A673 (cell line): ENCODE data around the gene IFT27. TPM values are rescaled to one million over a fixed set of nuclear protein-coding genes. Genes with fewer than 3 reads are reported as not detected.

ENCODE experiments used
- BruUV-seq: library from RNA; stranded (reverse); fragments of 400-500 nt; replicated peaks from 2 replicates; lab custom pipeline; 2021; lab: Mats Ljungman, UMichigan
- CTCF ChIA-PET: fragments of 300-600 bp; sonication (Branson Sonifier 250); formaldehyde crosslinking; loops from one replicate; lab custom pipeline; 2022; ENCODE audit warnings: antibody characterized with exemption; lab: Charles Lee
- POLR2A ChIA-PET: fragments of 300-600 bp; sonication (Branson Sonifier 250); formaldehyde crosslinking; loops from one replicate; lab custom pipeline; 2022; ENCODE audit warnings: antibody characterized with exemption; ENCODE audit not compliant: low non-redundant PET; lab: Charles Lee
- DNase-seq: peaks from one replicate; pipeline ENCODE4 v3.0.0-alpha.2; 2015; ENCODE audit warnings: low spot score
- H3K27ac ChIP-seq: fragments of 200-600 bp; sonication (generic); 2 replicates; pipeline ENCODE4 v1.5.1; 2016; ENCODE audit warnings: mixed run types, low read depth, mild to moderate bottlenecking, mixed read lengths, antibody characterized with exemption, low read length; ENCODE audit not compliant: poor library complexity, severe bottlenecking
- H3K27me3 ChIP-seq: fragments of 200-600 bp; sonication (generic); replicated peaks from 2 replicates; pipeline ENCODE4 v1.6.1; 2017; ENCODE audit warnings: mixed run types, low read depth, mild to moderate bottlenecking, mixed read lengths, antibody characterized with exemption, low read length; ENCODE audit not compliant: insufficient read depth, poor library complexity
- H3K36me3 ChIP-seq: fragments of 200-600 bp; sonication (generic); 2 replicates; pipeline ENCODE4 v1.6.1; 2016; ENCODE audit warnings: mixed run types, mild to moderate bottlenecking, mixed read lengths, antibody characterized with exemption, low read length; ENCODE audit not compliant: insufficient read depth, poor library complexity, severe bottlenecking
- H3K4me1 ChIP-seq: fragments of 200-600 bp; sonication (generic); 2 replicates; pipeline ENCODE4 v1.6.1; 2017; ENCODE audit warnings: mixed run types, mild to moderate bottlenecking, mixed read lengths, antibody characterized with exemption, low read length; ENCODE audit not compliant: insufficient read depth, poor library complexity, severe bottlenecking
- H3K4me3 ChIP-seq: fragments of 200-600 bp; sonication (generic); 2 replicates; pipeline ENCODE4 v1.5.1; 2016; ENCODE audit warnings: low read depth, mixed run types, mild to moderate bottlenecking, mixed read lengths, low read length; ENCODE audit not compliant: poor library complexity, severe bottlenecking
- H3K9me3 ChIP-seq: fragments of 200-600 bp; sonication (generic); 2 replicates; pipeline ENCODE4 v1.6.1; 2016; ENCODE audit warnings: mixed run types, low read depth, mild to moderate bottlenecking, mixed read lengths, antibody characterized with exemption, low read length; ENCODE audit not compliant: poor library complexity, severe bottlenecking
- EZH2 ChIP-seq: fragments of 200-600 bp; sonication (generic); IDR thresholded peaks from 2 replicates; pipeline ENCODE4 v1.6.1; 2017; ENCODE audit warnings: borderline replicate concordance, low read depth, mild to moderate bottlenecking, mixed read lengths, antibody characterized with exemption, low read length; ENCODE audit not compliant: poor library complexity, severe bottlenecking
- intact Hi-C: fragments of 100-400 bp; cut with micrococcal nuclease; formaldehyde crosslinking; loops from one replicate; pipeline ENCODE4 v1.10.0; 2022; ENCODE audit not compliant: unreplicated experiment
- total RNA-seq: library from RNA; stranded (reverse); gene quantifications from 2 replicates; pipeline ENCODE4 v1.2.3, GENCODE V29; 2021
- TF ChIP-seq, protein P1 (sequence below): fragments of 300-800, 200-600 bp; sonication (generic); conservative IDR thresholded peaks from 2 replicates; pipeline ENCODE4 v1.5.1; 2017; ENCODE audit warnings: low read depth, mild to moderate bottlenecking, antibody characterized with exemption, low read length, moderate library complexity, mixed read lengths

IFT27 gene
- total RNA-seq, 1 experiment from 2014 or later: 24.9 TPM

DNA sequence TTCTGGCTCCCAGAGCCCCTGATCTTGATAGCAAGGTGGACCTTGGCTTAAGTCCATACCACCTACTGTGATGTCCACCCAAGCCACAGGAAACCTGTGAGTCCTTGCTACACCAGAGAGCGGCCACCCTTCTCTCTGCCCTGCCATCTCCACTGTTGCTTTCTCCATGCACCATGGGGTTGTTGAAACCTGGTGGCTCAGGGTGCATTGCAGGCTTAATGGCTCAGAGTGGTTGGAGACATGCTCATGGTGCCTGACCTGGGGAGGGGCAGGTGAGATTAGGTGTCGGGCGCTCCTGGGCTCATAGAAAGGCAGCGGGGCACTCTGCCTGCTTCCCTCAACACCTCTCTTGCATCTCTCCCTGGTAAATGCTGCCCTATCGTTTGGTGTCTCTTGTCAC is 47.4 kb downstream of the IFT27 start:
- H3K9me3 ChIP-seq: no peaks in the 10 kb centered on the region
- ChIA-PET POLR2A (no interaction called here), CTCF (no interaction called here)
- no peaks in the 10 kb centered on the region for H3K36me3 ChIP-seq
- no peak overlapping the region for H3K27ac ChIP-seq
- H3K4me1 ChIP-seq: no peaks in the 10 kb centered on the region
- TF ChIP-seq, protein P1, sequence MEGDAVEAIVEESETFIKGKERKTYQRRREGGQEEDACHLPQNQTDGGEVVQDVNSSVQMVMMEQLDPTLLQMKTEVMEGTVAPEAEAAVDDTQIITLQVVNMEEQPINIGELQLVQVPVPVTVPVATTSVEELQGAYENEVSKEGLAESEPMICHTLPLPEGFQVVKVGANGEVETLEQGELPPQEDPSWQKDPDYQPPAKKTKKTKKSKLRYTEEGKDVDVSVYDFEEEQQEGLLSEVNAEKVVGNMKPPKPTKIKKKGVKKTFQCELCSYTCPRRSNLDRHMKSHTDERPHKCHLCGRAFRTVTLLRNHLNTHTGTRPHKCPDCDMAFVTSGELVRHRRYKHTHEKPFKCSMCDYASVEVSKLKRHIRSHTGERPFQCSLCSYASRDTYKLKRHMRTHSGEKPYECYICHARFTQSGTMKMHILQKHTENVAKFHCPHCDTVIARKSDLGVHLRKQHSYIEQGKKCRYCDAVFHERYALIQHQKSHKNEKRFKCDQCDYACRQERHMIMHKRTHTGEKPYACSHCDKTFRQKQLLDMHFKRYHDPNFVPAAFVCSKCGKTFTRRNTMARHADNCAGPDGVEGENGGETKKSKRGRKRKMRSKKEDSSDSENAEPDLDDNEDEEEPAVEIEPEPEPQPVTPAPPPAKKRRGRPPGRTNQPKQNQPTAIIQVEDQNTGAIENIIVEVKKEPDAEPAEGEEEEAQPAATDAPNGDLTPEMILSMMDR: no peak
- TF ChIP-seq EZH2: no peak
- no peaks in the 10 kb centered on the region for H3K27me3 ChIP-seq
- no peak overlapping the region for H3K4me3 ChIP-seq
- BruUV-seq: no TSS peak
- intact Hi-C loops: no loop called here
- DNase-seq: no peak

DNA sequence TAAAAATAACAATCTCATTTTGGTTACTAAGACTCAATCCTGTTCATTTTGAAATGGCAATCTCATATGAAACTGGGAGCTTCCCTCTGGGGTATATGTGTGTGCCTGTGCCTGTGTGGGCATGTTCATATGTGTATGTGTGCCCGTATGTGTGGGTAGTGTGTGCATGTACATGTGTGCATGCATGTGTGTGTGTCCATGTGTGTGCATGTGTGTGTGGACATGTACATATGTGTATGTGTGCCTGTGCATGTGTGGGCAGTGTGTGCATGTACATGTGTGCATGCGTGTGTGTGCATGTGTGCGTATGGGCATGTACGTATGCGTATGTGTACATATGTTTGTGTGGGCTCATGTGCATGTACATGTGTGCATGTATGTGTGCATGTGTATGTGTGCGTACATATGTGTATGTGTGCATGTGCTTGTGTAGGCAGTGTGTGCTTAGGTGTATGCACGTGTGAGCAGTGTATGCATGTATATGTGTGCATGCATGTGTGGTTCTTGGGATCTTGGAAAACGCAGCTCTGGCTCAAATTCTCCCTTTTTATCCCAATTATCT is 47.9 kb downstream of the IFT27 start:
- CTCF ChIA-PET: no interaction called here
- intact Hi-C loops: no loop called here
- H3K4me1 ChIP-seq: no peaks in the 10 kb centered on the region
- no TSS peak for BruUV-seq
- TF ChIP-seq, protein P1: no peak
- TF ChIP-seq EZH2: no peak
- no peak overlapping the region for H3K27ac ChIP-seq
- POLR2A ChIA-PET: no interaction called here
- H3K27me3 ChIP-seq: no peaks in the 10 kb centered on the region
- H3K4me3 ChIP-seq: no peak overlapping the region
- no peak for DNase-seq
- no peaks in the 10 kb centered on the region for H3K9me3 ChIP-seq
- H3K36me3 ChIP-seq: no peaks in the 10 kb centered on the region

DNA sequence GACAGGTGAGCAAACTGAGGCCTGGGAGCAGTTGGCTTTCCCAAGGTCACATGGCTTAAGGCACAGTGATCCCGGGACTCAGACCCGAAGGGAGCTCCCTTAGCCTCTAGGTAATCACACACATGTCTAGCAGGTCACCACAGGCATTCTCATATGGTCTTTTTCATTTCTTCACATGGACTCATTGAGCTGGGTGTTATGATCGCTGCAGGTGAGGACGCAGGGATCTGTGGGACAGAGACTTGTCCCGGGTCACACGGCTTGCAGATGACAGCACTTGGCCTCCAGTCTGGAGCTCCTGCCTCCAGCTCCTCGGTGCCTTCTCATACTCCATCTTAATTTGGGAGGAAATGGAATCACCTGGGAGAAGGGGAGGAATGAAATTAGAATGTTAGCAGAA is 48.8 kb downstream of the IFT27 start:
- no peak for DNase-seq
- BruUV-seq: no TSS peak
- Histone ChIP-seq H3K36me3 (no peaks in the 10 kb centered on the region), H3K27me3 (peaks cover 8% of the 10 kb centered on the region), H3K9me3 (no peaks in the 10 kb centered on the region), H3K4me1 (no peaks in the 10 kb centered on the region), H3K27ac (no peak overlapping the region), H3K4me3 (no peak overlapping the region)
- TF ChIP-seq, protein P1: no peak
- TF ChIP-seq EZH2: no peak
- CTCF ChIA-PET: no interaction called here
- intact Hi-C loops: no loop called here
- POLR2A ChIA-PET: no interaction called here
